Measurements from ENCODE around the gene SLC6A1.

SLC6A1 gene

GRCh38 chr3:11037976-11038375 is 45.4 kb downstream of the SLC6A1 start:
- no peaks in the 10 kb centered on the region for H3K36me3 ChIP-seq (ENCODE audit: control insufficient read depth, insufficient read depth, low read length)
- no peak overlapping the region for H3K4me3 ChIP-seq (ENCODE audit: low read length)
- H3K27ac ChIP-seq (ENCODE audit: low read length): no peak overlapping the region
- no peaks in the 10 kb centered on the region for H3K4me1 ChIP-seq (ENCODE audit: control insufficient read depth, insufficient read depth, low read length)
- no peaks in the 10 kb centered on the region for H3K27me3 ChIP-seq (ENCODE audit: control insufficient read depth, insufficient read depth, low read length)
- H3K9me3 ChIP-seq (ENCODE audit: control insufficient read depth, insufficient read depth, low read length): no peaks in the 10 kb centered on the region
- WGBS (ENCODE audit: insufficient coverage, insufficient read length): no CpG with 5 or more reads among the region's 11 CpGs
- DNase-seq (ENCODE audit: low read depth, low spot score): no peak

DNA sequence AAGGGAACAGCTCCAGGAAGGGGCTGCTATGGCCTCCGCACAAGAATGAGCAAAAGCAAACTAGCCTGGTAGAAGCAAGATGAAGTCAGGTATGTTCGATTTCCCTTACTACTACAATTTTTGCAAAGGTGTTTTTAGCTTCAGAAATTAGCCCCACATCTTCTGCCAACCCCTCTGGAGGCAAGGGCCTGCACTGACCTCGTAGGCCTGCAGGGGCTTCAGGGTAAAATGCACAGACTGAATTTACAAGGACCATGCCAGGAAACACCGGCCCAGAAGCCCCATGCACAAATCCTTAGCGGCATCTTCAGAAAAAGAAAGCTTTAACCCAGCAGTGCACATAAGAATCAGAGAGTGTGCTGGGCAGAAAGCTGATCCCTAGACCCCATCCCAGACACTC is 53.0 kb downstream of the SLC6A1 start:
- no peak overlapping the region for H3K27ac ChIP-seq (ENCODE audit: low read length)
- no peak for DNase-seq (ENCODE audit: low read depth, low spot score)
- no peak overlapping the region for H3K4me3 ChIP-seq (ENCODE audit: low read length)
- H3K9me3 ChIP-seq (ENCODE audit: control insufficient read depth, insufficient read depth, low read length): no peaks in the 10 kb centered on the region
- no peaks in the 10 kb centered on the region for H3K4me1 ChIP-seq (ENCODE audit: control insufficient read depth, insufficient read depth, low read length)
- H3K27me3 ChIP-seq (ENCODE audit: control insufficient read depth, insufficient read depth, low read length): no peaks in the 10 kb centered on the region
- no CpG with 5 or more reads among the region's 5 CpGs for WGBS (ENCODE audit: insufficient coverage, insufficient read length)
- no peaks in the 10 kb centered on the region for H3K36me3 ChIP-seq (ENCODE audit: control insufficient read depth, insufficient read depth, low read length)

GRCh38 chr3:11047500-11047899 is 55.0 kb downstream of the SLC6A1 start:
- no peak overlapping the region for H3K4me3 ChIP-seq (ENCODE audit: low read length)
- no peaks in the 10 kb centered on the region for H3K4me1 ChIP-seq (ENCODE audit: control insufficient read depth, insufficient read depth, low read length)
- no peaks in the 10 kb centered on the region for H3K36me3 ChIP-seq (ENCODE audit: control insufficient read depth, insufficient read depth, low read length)
- no peak for DNase-seq (ENCODE audit: low read depth, low spot score)
- no peaks in the 10 kb centered on the region for H3K9me3 ChIP-seq (ENCODE audit: control insufficient read depth, insufficient read depth, low read length)
- no CpG with 5 or more reads among the region's 2 CpGs for WGBS (ENCODE audit: insufficient coverage, insufficient read length)
- H3K27ac ChIP-seq (ENCODE audit: low read length): no peak overlapping the region
- H3K27me3 ChIP-seq (ENCODE audit: control insufficient read depth, insufficient read depth, low read length): no peaks in the 10 kb centered on the region

DNA sequence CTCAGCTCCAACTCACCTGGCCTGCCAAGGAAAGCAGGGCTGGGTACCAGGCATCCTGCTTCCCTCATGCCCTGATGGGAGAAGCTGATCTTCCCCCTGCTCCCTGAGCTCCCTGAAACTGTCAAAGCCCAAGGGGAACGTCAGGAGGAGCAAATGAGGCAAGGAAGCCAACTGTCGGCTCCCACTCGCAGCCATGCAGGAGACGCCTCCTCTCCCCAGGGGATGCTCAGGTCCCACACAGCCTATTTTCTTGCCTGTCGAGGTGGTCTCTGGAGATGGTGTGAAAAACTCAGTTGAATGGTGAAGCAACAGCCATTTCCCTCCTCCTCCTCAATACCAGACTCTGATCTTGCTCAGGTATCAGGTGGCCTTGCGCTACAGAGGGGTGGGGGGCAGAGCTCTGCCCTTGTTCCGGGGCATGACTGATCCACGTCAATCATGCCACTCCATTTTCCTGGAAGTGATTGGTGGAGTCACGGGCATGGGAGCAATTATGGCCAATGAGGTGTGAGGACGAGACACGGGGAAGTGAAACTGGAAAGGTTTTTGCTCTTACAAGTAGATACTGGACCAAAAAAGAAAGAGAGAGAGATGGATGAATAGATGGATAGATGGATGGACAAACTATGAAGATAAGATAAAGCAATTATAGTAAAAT is 58.2 kb downstream of the SLC6A1 start:
- no peaks in the 10 kb centered on the region for H3K4me1 ChIP-seq (ENCODE audit: control insufficient read depth, insufficient read depth, low read length)
- no peak overlapping the region for H3K4me3 ChIP-seq (ENCODE audit: low read length)
- H3K36me3 ChIP-seq (ENCODE audit: control insufficient read depth, insufficient read depth, low read length): no peaks in the 10 kb centered on the region
- no CpG with 5 or more reads among the region's 11 CpGs for WGBS (ENCODE audit: insufficient coverage, insufficient read length)
- no peaks in the 10 kb centered on the region for H3K9me3 ChIP-seq (ENCODE audit: control insufficient read depth, insufficient read depth, low read length)
- DNase-seq (ENCODE audit: low read depth, low spot score): no peak
- H3K27me3 ChIP-seq (ENCODE audit: control insufficient read depth, insufficient read depth, low read length): no peaks in the 10 kb centered on the region
- H3K27ac ChIP-seq (ENCODE audit: low read length): no peak overlapping the region

GRCh38 chr3:11053926-11054503 is 61.5 kb downstream of the SLC6A1 start:
- no peaks in the 10 kb centered on the region for H3K36me3 ChIP-seq (ENCODE audit: control insufficient read depth, insufficient read depth, low read length)
- no peaks in the 10 kb centered on the region for H3K9me3 ChIP-seq (ENCODE audit: control insufficient read depth, insufficient read depth, low read length)
- no peak overlapping the region for H3K27ac ChIP-seq (ENCODE audit: low read length)
- no peak for DNase-seq (ENCODE audit: low read depth, low spot score)
- WGBS (ENCODE audit: insufficient coverage, insufficient read length): no CpG with 5 or more reads among the region's 8 CpGs
- no peaks in the 10 kb centered on the region for H3K27me3 ChIP-seq (ENCODE audit: control insufficient read depth, insufficient read depth, low read length)
- no peak overlapping the region for H3K4me3 ChIP-seq (ENCODE audit: low read length)
- H3K4me1 ChIP-seq (ENCODE audit: control insufficient read depth, insufficient read depth, low read length): no peaks in the 10 kb centered on the region

GRCh38 chr3:11054739-11055438 is 62.3 kb downstream of the SLC6A1 start:
- Histone ChIP-seq H3K4me1 (ENCODE audit: control insufficient read depth, insufficient read depth, low read length) (peaks cover 2% of the 10 kb centered on the region; the same call in 1 of the 2 replicates), H3K27ac (ENCODE audit: low read length) (no peak overlapping the region), H3K27me3 (ENCODE audit: control insufficient read depth, insufficient read depth, low read length) (no peaks in the 10 kb centered on the region), H3K4me3 (ENCODE audit: low read length) (no peak overlapping the region), H3K36me3 (ENCODE audit: control insufficient read depth, insufficient read depth, low read length) (no peaks in the 10 kb centered on the region), H3K9me3 (ENCODE audit: control insufficient read depth, insufficient read depth, low read length) (no peaks in the 10 kb centered on the region)
- WGBS (ENCODE audit: insufficient coverage, insufficient read length): no CpG with 5 or more reads among the region's 17 CpGs
- no peak for DNase-seq (ENCODE audit: low read depth, low spot score)

GRCh38 chr3:11055496-11055895 is 62.9 kb downstream of the SLC6A1 start:
- no peak for DNase-seq (ENCODE audit: low read depth, low spot score)
- no peaks in the 10 kb centered on the region for H3K9me3 ChIP-seq (ENCODE audit: control insufficient read depth, insufficient read depth, low read length)
- H3K27ac ChIP-seq (ENCODE audit: low read length): no peak overlapping the region
- H3K4me3 ChIP-seq (ENCODE audit: low read length): no peak overlapping the region
- WGBS (ENCODE audit: insufficient coverage, insufficient read length): no CpG with 5 or more reads among the region's 10 CpGs
- H3K27me3 ChIP-seq (ENCODE audit: control insufficient read depth, insufficient read depth, low read length): no peaks in the 10 kb centered on the region; the same call in 1 of the 2 replicates
- H3K36me3 ChIP-seq (ENCODE audit: control insufficient read depth, insufficient read depth, low read length): no peaks in the 10 kb centered on the region
- peaks cover 2% of the 10 kb centered on the region; the same call in 1 of the 2 replicates for H3K4me1 ChIP-seq (ENCODE audit: control insufficient read depth, insufficient read depth, low read length)

GRCh38 chr3:11056531-11057050 is 64.0 kb downstream of the SLC6A1 start:
- Histone ChIP-seq H3K9me3 (ENCODE audit: control insufficient read depth, insufficient read depth, low read length) (no peaks in the 10 kb centered on the region), H3K4me1 (ENCODE audit: control insufficient read depth, insufficient read depth, low read length) (peaks cover 2% of the 10 kb centered on the region; the same call in 1 of the 2 replicates), H3K36me3 (ENCODE audit: control insufficient read depth, insufficient read depth, low read length) (no peaks in the 10 kb centered on the region), H3K27me3 (ENCODE audit: control insufficient read depth, insufficient read depth, low read length) (no peaks in the 10 kb centered on the region; the same call in 1 of the 2 replicates), H3K4me3 (ENCODE audit: low read length) (no peak overlapping the region), H3K27ac (ENCODE audit: low read length) (no peak overlapping the region)
- no peak for DNase-seq (ENCODE audit: low read depth, low spot score)
- no CpG with 5 or more reads among the region's 8 CpGs for WGBS (ENCODE audit: insufficient coverage, insufficient read length)

GRCh38 chr3:11057655-11058054 is 65.1 kb downstream of the SLC6A1 start:
- no peak overlapping the region for H3K27ac ChIP-seq (ENCODE audit: low read length)

DNA sequence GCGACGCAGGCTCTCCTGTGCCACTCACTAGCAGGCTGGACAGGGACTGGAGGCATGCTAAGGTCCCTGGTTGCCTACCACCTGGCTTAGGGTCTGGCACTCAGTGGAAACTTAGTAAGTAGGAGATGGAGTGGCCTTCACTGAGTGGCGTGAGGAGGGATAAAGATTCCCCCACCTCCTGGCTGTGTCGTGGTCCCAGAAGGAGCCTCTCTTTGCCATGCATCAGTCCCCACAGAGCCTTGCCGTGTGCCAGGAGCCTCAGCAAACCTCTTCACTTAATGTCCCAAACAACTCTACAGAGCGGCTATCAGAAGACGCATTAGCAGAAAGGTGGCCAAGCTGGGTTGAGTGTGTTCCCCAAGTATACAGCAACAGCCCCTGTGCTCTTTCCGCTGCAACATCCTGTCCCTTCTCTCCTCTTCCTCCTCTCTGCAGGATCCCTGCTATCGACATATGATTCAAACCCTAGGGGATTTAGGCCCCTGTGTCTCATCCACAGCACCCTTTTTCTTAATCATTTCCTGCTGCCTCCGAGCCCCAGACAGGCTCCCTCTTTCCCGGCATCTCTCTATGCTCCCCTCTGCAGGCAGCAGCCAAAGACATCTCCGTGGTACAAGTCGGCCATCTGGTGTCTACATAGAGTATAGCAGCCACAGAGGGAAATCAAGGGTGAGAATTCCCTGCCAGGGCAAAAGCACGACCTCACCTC is 66.7 kb downstream of the SLC6A1 start:
- peaks cover 2% of the 10 kb centered on the region; the same call in 1 of the 2 replicates for H3K4me1 ChIP-seq (ENCODE audit: control insufficient read depth, insufficient read depth, low read length)
- WGBS (ENCODE audit: insufficient coverage, insufficient read length): no CpG with 5 or more reads among the region's 14 CpGs
- H3K9me3 ChIP-seq (ENCODE audit: control insufficient read depth, insufficient read depth, low read length): no peaks in the 10 kb centered on the region
- no peaks in the 10 kb centered on the region for H3K36me3 ChIP-seq (ENCODE audit: control insufficient read depth, insufficient read depth, low read length)
- H3K27ac ChIP-seq (ENCODE audit: low read length): no peak overlapping the region
- H3K27me3 ChIP-seq (ENCODE audit: control insufficient read depth, insufficient read depth, low read length): no peaks in the 10 kb centered on the region; the same call in 1 of the 2 replicates
- DNase-seq (ENCODE audit: low read depth, low spot score): no peak
- H3K4me3 ChIP-seq (ENCODE audit: low read length): no peak overlapping the region

More at GRCh38 chr3:11057655-11058054, 65.1 kb downstream of the SLC6A1 start:
- 100% methylated on average over 1 of the region's 4 CpGs for WGBS (ENCODE audit: insufficient coverage, insufficient read length)
- no peaks in the 10 kb centered on the region for H3K9me3 ChIP-seq (ENCODE audit: control insufficient read depth, insufficient read depth, low read length)
- no peak overlapping the region for H3K4me3 ChIP-seq (ENCODE audit: low read length)
- H3K4me1 ChIP-seq (ENCODE audit: control insufficient read depth, insufficient read depth, low read length): peaks cover 2% of the 10 kb centered on the region; the same call in 1 of the 2 replicates
- no peaks in the 10 kb centered on the region for H3K36me3 ChIP-seq (ENCODE audit: control insufficient read depth, insufficient read depth, low read length)
- H3K27me3 ChIP-seq (ENCODE audit: control insufficient read depth, insufficient read depth, low read length): no peaks in the 10 kb centered on the region; the same call in 1 of the 2 replicates
- no peak for DNase-seq (ENCODE audit: low read depth, low spot score)
